Peyer's patch (tissue), 4 donors: Measurements from ENCODE around the gene BCL2L1. TPM values are rescaled to one million over a fixed set of nuclear protein-coding genes. Genes with fewer than 3 reads are reported as not detected.
A peak's percentile ranks its signal among the peaks of the same experiment; 100 is the strongest.

Experiments
- DNase-seq, 3 donors: peaks; one replicate each; pipeline ENCODE4 v3.0.0-alpha.2; 2017 to 2019
- H3K27ac ChIP-seq, 4 donors: fragments of 200-600 bp; sonication (generic); one replicate each; pipeline ENCODE4 v1.5.1; 2016 to 2019
- H3K27me3 ChIP-seq, 2 donors: fragments of 200-600 bp; sonication (generic); one replicate each; pipeline ENCODE4 v1.5.1; 2019
- H3K36me3 ChIP-seq, 3 donors: fragments of 200-600 bp; sonication (generic); one replicate each; pipeline ENCODE4 v1.5.1; 2016 to 2019
- H3K4me1 ChIP-seq, 4 donors: fragments of 200-600 bp; sonication (generic); one replicate each; pipeline ENCODE4 v1.5.1; 2016 to 2019
- H3K4me3 ChIP-seq, 4 donors: fragments of 200-600 bp; sonication (generic); 1 replicate in 3 of 4; 2 replicates in 1 of 4; pipeline ENCODE4 v1.5.1; 2016 to 2019; ENCODE audit warnings: mild to moderate bottlenecking in 1 of 4
- H3K9me3 ChIP-seq, 4 donors: fragments of 200-600 bp; sonication (generic); one replicate each; pipeline ENCODE4 v1.5.1; 2016 to 2019; ENCODE audit warnings: mild to moderate bottlenecking in 1 of 4
- POLR2A ChIP-seq, 2 donors: fragments of 450-650 bp; IDR thresholded peaks; one replicate each; pipeline ENCODE4 v1.5.1; 2017; ENCODE audit warnings: antibody characterized with exemption in 2 of 2, mild to moderate bottlenecking in 2 of 2, moderate library complexity in 2 of 2
- total RNA-seq, 4 donors: library from RNA; depleted of rRNA; stranded (reverse); fragments of >200 nt; gene quantifications; one replicate each; pipeline ENCODE4 v1.1.0, GENCODE V29; 2016
- TF ChIP-seq, protein P1 (sequence below), 6 experiments: fragments of 450-650 bp in 4 of 6; fragments of 200-600 bp in 2 of 6; sonication (generic) in 1 of 6; IDR thresholded peaks; one replicate each; pipeline ENCODE4 v1.5.1; 2017 to 2019; ENCODE audit warnings: antibody characterized with exemption in 6 of 6, mild to moderate bottlenecking in 3 of 6, moderate library complexity in 1 of 6

BCL2L1 gene
- total RNA-seq, 4 donors from 2014 or later, result 85.0 to 185 (median 144) TPM

DNA sequence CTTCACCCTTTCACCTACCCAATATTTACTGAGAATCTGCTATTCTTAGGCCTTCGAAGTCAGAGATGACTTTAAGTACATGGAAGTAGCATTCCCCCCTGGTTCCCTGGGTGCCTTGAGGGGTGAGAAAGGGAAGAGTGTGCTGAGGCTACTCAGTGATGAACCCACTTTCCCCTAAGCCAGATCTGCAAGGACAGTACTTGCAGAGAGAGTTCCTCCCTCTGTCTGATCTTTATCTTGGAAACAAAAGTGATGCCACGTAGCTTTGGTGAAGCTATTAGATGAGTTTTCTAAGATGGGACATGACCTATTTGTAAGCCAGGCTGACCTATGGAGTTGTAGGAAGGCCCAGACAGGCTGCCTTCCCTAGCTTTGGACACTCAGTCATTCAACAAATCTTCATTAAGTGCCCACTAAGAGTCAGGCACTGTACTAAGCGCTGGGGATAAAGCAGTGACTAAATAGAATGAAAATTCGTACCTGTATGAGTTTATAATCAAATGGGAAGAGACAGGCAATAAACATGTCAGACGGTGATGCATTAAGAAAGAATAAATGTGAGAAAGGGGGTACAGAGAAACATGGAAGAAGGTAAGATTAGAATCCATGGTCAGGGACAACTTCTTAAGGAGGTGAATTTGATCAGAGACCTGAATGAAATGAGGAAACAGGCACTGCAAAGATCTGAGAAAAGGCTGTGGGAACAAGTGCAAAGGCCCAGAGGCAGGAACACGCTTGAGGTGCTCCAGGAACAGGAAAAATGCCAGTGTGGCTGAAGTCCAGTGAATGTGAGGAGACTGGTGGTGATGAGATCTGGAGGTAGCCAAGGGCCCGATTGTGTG lies 42.2 kb downstream of the BCL2L1 start:
- no peaks in the 10 kb centered on the region for H3K27me3 ChIP-seq
- no peak overlapping the region for H3K4me3 ChIP-seq
- no peaks in the 10 kb centered on the region for H3K9me3 ChIP-seq
- peak overlapping the region in 1 of 4 donors; percentile 4 for H3K27ac ChIP-seq
- TF ChIP-seq POLR2A (IDR thresholded peaks at IDR 0.05), result no peak
- TF ChIP-seq, protein P1, sequence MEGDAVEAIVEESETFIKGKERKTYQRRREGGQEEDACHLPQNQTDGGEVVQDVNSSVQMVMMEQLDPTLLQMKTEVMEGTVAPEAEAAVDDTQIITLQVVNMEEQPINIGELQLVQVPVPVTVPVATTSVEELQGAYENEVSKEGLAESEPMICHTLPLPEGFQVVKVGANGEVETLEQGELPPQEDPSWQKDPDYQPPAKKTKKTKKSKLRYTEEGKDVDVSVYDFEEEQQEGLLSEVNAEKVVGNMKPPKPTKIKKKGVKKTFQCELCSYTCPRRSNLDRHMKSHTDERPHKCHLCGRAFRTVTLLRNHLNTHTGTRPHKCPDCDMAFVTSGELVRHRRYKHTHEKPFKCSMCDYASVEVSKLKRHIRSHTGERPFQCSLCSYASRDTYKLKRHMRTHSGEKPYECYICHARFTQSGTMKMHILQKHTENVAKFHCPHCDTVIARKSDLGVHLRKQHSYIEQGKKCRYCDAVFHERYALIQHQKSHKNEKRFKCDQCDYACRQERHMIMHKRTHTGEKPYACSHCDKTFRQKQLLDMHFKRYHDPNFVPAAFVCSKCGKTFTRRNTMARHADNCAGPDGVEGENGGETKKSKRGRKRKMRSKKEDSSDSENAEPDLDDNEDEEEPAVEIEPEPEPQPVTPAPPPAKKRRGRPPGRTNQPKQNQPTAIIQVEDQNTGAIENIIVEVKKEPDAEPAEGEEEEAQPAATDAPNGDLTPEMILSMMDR (IDR thresholded peaks at IDR 0.05), result no peak
- no peak for DNase-seq
- peaks cover 0 to 48% (median 8%) of the 10 kb centered on the region in 4 donors for H3K4me1 ChIP-seq
- peaks cover 0 to 34% (median 0%) of the 10 kb centered on the region in 3 donors for H3K36me3 ChIP-seq

- H3K27ac ChIP-seq, result peak overlapping the region in 1 of 4 donors; percentile 4
- no peak overlapping the region for H3K4me3 ChIP-seq
- no peak for DNase-seq
- H3K36me3 ChIP-seq, result peaks cover 0 to 34% (median 0%) of the 10 kb centered on the region in 3 donors
- peaks cover 0 to 53% (median 10%) of the 10 kb centered on the region in 4 donors for H3K4me1 ChIP-seq
- H3K9me3 ChIP-seq, result no peaks in the 10 kb centered on the region
- H3K27me3 ChIP-seq, result no peaks in the 10 kb centered on the region
- TF ChIP-seq POLR2A (IDR thresholded peaks at IDR 0.05), result no peak
- TF ChIP-seq, protein P1 (IDR thresholded peaks at IDR 0.05), result no peak
These were observed 43.0 kb downstream of the BCL2L1 start for GRCh38 chr20:31679357-31680285.

GRCh38 chr20:31678389-31679356 lies 44.0 kb downstream of the BCL2L1 start:
- Histone ChIP-seq H3K27ac (peak overlapping the region in 1 of 4 donors; percentile 10), H3K36me3 (peaks cover 0 to 30% (median 0%) of the 10 kb centered on the region in 3 donors), H3K4me3 (no peak overlapping the region), H3K27me3 (no peaks in the 10 kb centered on the region), H3K9me3 (no peaks in the 10 kb centered on the region), H3K4me1 (peaks cover 0 to 53% (median 8%) of the 10 kb centered on the region in 4 donors)
- TF ChIP-seq POLR2A (IDR thresholded peaks at IDR 0.05), result no peak
- TF ChIP-seq, protein P1 (IDR thresholded peaks at IDR 0.05), result no peak
- DNase-seq, result no peak

GRCh38 chr20:31677553-31678260 lies 45.0 kb downstream of the BCL2L1 start:
- TF ChIP-seq POLR2A (IDR thresholded peaks at IDR 0.05), result no peak
- TF ChIP-seq, protein P1 (IDR thresholded peaks at IDR 0.05), result no peak
- no peaks in the 10 kb centered on the region for H3K9me3 ChIP-seq
- peaks cover 0 to 50% (median 8%) of the 10 kb centered on the region in 4 donors for H3K4me1 ChIP-seq
- peaks cover 0 to 30% (median 0%) of the 10 kb centered on the region in 3 donors for H3K36me3 ChIP-seq
- H3K27ac ChIP-seq, result peak overlapping the region in 1 of 4 donors; percentile 10
- H3K4me3 ChIP-seq, result no peak overlapping the region
- no peak for DNase-seq
- H3K27me3 ChIP-seq, result no peaks in the 10 kb centered on the region
